HFFc6 (cell line): ENCODE measurements around the gene AATF. TPM values are rescaled to one million over a fixed set of nuclear protein-coding genes. Genes with fewer than 3 reads are reported as not detected.

Source experiments
- DNase-seq: peaks from one replicate; pipeline ENCODE4 v3.0.0-alpha.2; 2018
- H3K27ac Mint-ChIP-seq: 2 replicates; pipeline ENCODE4 v1.8.0; 2020; ENCODE audit warnings: mild to moderate bottlenecking, mixed read lengths
- H3K27me3 Mint-ChIP-seq: 2 replicates; pipeline ENCODE4 v1.8.0; 2021; ENCODE audit warnings: mild to moderate bottlenecking, moderate library complexity, mixed read lengths; ENCODE audit not compliant: insufficient read depth
- H3K36me3 Mint-ChIP-seq: 2 replicates; pipeline ENCODE4 v1.8.0; 2021; ENCODE audit warnings: low read depth, mixed read lengths
- H3K4me1 Mint-ChIP-seq: 2 replicates; pipeline ENCODE4 v1.8.0; 2020; ENCODE audit warnings: low read depth, mixed read lengths
- H3K4me3 Mint-ChIP-seq: 2 replicates; pipeline ENCODE4 v1.8.0; 2020; ENCODE audit warnings: mild to moderate bottlenecking, moderate library complexity, mixed read lengths
- H3K9me3 Mint-ChIP-seq: 2 replicates; pipeline ENCODE4 v1.8.0; 2020; ENCODE audit warnings: mild to moderate bottlenecking, mixed read lengths
- total RNA-seq, 6 experiments: library from RNA; stranded (reverse); fragmentation: NEBNext Ultra II Directional; extraction: Animal tissue kit (Norgen Biotek cat#: 25700); gene quantifications; 2 replicates in 1 of 6; 3 replicates in 5 of 6; pipeline ENCODE4 v1.2.3, GENCODE V29; 2021
- TF ChIP-seq, protein P1 (sequence below): fragments of 200-600 bp; sonication (generic); IDR thresholded peaks from 2 replicates; pipeline ENCODE4 v1.5.0; 2021; ENCODE audit warnings: antibody characterized with exemption, mild to moderate bottlenecking

AATF gene
- total RNA-seq, 6 experiments from 2014 or later: 45.1 to 57.1 (median 52.7) TPM

DNA sequence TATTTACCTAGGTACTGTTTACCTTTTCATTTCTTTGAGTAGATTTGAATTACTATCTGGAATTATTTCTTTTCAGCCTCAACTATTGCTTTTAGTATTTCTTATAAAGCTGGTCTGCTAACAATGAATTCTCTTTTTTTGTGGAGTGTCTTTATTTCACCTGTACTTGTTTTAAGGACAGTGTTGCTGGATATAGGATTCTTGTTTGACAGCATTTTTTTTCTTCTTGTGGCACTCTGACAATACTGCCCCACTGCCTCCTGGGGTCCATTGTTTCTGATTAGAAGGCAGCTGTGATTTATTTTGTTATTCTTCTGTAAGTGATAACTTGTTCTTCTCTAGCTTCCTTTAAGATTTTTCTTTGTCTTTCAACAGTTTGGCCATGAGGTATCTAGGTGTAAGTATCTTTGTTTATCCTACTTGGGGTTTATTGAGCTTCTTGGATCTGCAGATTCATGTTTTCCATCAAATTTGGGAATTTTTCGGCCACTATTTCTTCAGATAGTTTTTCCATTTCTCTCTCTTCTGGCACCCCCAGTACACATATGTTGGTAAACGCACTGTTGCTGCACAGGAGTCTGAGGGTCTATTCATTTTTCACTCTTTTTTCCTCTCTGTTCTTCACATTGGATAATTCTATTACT, 130.4 kb downstream of the AATF start:
- Mint-ChIP-seq H3K4me1 (no peaks in the 10 kb centered on the region), H3K27me3 (peaks cover 9% of the 10 kb centered on the region; the same call in 1 of the 2 replicates), H3K27ac (no peak overlapping the region), H3K4me3 (no peak overlapping the region), H3K36me3 (no peaks in the 10 kb centered on the region), H3K9me3 (no peaks in the 10 kb centered on the region; the same call in 1 of the 2 replicates)
- TF ChIP-seq, protein P1, sequence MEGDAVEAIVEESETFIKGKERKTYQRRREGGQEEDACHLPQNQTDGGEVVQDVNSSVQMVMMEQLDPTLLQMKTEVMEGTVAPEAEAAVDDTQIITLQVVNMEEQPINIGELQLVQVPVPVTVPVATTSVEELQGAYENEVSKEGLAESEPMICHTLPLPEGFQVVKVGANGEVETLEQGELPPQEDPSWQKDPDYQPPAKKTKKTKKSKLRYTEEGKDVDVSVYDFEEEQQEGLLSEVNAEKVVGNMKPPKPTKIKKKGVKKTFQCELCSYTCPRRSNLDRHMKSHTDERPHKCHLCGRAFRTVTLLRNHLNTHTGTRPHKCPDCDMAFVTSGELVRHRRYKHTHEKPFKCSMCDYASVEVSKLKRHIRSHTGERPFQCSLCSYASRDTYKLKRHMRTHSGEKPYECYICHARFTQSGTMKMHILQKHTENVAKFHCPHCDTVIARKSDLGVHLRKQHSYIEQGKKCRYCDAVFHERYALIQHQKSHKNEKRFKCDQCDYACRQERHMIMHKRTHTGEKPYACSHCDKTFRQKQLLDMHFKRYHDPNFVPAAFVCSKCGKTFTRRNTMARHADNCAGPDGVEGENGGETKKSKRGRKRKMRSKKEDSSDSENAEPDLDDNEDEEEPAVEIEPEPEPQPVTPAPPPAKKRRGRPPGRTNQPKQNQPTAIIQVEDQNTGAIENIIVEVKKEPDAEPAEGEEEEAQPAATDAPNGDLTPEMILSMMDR: no peak
- DNase-seq: no peak

DNA sequence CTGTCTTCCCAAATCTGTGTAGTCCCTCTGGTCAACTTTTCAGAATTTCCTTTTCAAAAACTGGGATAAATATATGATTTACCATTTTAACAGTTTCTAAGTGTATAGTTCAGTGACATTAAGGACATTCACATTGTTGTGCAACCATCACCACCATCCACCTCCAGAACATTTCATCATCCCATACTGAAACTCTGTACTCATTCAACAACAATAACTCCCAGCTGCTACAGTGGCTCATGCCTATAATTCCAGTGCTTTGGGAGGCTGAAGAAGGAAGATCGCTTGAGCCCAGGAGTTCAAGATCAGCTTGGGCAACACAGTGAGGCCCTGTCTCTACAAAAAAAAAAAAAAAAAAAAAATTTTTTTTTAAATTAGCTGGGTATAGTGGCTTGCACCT, 131.0 kb downstream of the AATF start:
- Mint-ChIP-seq H3K4me3 (no peak overlapping the region), H3K27me3 (peaks cover 9% of the 10 kb centered on the region; the same call in 1 of the 2 replicates), H3K36me3 (no peaks in the 10 kb centered on the region), H3K27ac (no peak overlapping the region), H3K9me3 (no peaks in the 10 kb centered on the region; the same call in 1 of the 2 replicates), H3K4me1 (no peaks in the 10 kb centered on the region)
- peak; percentile 10 for DNase-seq
- TF ChIP-seq, protein P1: no peak

DNA sequence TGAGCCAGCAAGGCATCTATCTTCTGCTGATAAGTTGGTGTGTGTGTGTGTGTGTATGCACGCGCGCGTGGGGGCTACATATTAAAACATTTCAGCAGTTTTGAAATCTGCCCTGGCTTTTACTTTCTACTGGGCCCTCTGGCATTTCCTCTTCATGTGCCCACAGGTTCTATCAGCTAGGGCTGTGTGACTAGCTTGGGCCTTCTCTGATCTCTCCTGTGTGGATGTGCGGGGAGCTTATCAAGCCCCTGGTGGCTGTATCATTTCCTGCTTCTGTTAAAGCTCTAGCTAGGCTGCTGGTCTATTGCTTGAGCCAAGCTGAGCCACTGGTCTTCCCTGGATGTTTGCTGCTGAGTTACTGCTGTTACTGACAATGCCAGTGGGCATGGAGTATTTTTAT, 132.5 kb downstream of the AATF start:
- Mint-ChIP-seq H3K27ac (no peak overlapping the region), H3K4me3 (no peak overlapping the region), H3K4me1 (no peaks in the 10 kb centered on the region), H3K9me3 (no peaks in the 10 kb centered on the region; the same call in 1 of the 2 replicates), H3K36me3 (no peaks in the 10 kb centered on the region; the same call in 1 of the 2 replicates), H3K27me3 (peaks cover 8% of the 10 kb centered on the region; the same call in 1 of the 2 replicates)
- TF ChIP-seq, protein P1: no peak
- no peak for DNase-seq

DNA sequence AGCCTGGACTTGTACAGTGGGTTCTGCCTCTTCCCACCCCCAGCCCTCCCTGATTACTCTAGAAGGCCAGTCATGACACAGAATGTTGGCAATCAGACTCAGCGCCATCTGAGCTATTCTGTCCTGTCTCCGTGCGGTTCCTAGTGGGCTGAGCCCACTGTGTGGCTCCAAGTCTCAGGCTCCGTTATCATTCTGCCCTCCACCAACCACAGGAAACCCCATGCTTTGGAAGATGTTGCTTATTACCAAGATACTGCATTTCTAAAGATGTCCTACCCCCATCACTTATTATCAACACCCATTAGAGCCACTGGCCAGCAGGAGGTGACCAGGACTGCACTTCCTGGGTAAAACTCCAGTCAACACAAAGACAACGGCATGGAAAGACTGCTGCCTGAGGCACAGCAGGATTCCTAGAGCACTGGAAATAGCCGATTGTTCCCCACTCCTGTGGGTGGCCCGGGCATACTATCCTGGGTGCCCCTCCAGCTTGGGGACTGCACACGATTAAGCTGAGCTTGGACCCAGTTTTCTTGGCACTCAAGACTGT, 133.6 kb downstream of the AATF start:
- Mint-ChIP-seq H3K9me3 (no peaks in the 10 kb centered on the region; the same call in 1 of the 2 replicates), H3K4me3 (no peak overlapping the region), H3K4me1 (no peaks in the 10 kb centered on the region), H3K36me3 (no peaks in the 10 kb centered on the region; the same call in 1 of the 2 replicates), H3K27ac (no peak overlapping the region), H3K27me3 (peaks cover 7% of the 10 kb centered on the region; the same call in 1 of the 2 replicates)
- DNase-seq: no peak
- TF ChIP-seq, protein P1: no peak

DNA sequence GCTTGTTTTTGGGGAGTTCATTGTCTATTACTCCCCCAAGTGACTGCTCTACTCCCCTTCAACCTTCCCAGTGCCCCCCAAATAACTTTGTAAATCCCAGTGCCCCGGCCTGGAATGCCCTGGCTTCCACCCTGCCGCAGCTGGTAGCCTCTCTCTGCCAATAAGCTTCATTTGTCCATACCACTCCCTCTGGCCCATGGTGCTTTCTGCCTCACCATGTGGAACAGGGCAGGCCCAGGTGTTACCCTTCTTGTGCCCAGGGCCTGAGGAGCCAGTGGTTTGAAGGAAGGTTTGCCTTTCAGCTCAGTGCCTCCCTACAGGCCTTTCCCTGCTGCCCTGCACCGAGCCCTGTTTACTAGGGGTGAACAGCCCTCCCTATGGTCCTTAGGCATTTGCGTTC, 134.2 kb downstream of the AATF start:
- no peaks in the 10 kb centered on the region for H3K4me1 Mint-ChIP-seq
- no peak for DNase-seq
- H3K36me3 Mint-ChIP-seq: no peaks in the 10 kb centered on the region; the same call in 1 of the 2 replicates
- peaks cover 7% of the 10 kb centered on the region; the same call in 1 of the 2 replicates for H3K27me3 Mint-ChIP-seq
- TF ChIP-seq, protein P1: no peak
- no peaks in the 10 kb centered on the region; the same call in 1 of the 2 replicates for H3K9me3 Mint-ChIP-seq
- no peak overlapping the region for H3K27ac Mint-ChIP-seq
- no peak overlapping the region for H3K4me3 Mint-ChIP-seq
